ENCODE measurements around the gene ZBTB8A. TPM values are rescaled to one million over a fixed set of nuclear protein-coding genes. Genes with fewer than 3 reads are reported as not detected.

Gene ZBTB8A
- total and polyA plus RNA-seq, 2 of the 8 experiments (the other 6 are each of a cell fraction or from before 2014, with no cell fraction given), result 2.9 to 10.4 TPM

GRCh38 chr1:32533792-32534327 lies 5.4 kb upstream of the ZBTB8A start:
- no peak overlapping the region for H2BK20ac ChIP-seq (ENCODE audit: low read length)
- no peaks in the 10 kb centered on the region for H3K36me3 ChIP-seq (ENCODE audit: control insufficient read depth in 2 of 4, insufficient read depth in 4 of 4, low read length in 3 of 4)
- no peak overlapping the region for H3K27ac ChIP-seq (ENCODE audit: low read depth, low read length)
- DNase-seq (ENCODE audit: low read depth in 1 of 2, low spot score in 2 of 2), result no peak
- no peak overlapping the region for H2BK12ac ChIP-seq (ENCODE audit: low read depth, low read length)
- H3K9ac ChIP-seq (replicated peaks in 1 of 4; ENCODE audit: extremely low read depth in 1 of 4, low read depth in 3 of 4, low read length in 3 of 4), result no peak overlapping the region
- no peak overlapping the region for H3K23ac ChIP-seq (ENCODE audit: insufficient read length)
- H3K4me3 ChIP-seq (ENCODE audit: extremely low read depth in 1 of 4, insufficient read depth in 2 of 4, low read depth in 3 of 4, low read length in 4 of 4), result no peak overlapping the region
- H3K4me2 ChIP-seq (ENCODE audit: insufficient read depth in 1 of 2, low read depth in 2 of 2, low read length in 2 of 2), result no peak overlapping the region
- no peaks in the 10 kb centered on the region for H3K27me3 ChIP-seq (replicated peaks in 1 of 4; ENCODE audit: control insufficient read depth in 3 of 4, extremely low read depth in 1 of 4, insufficient read depth in 3 of 4, low read length in 3 of 4)
- H3K79me1 ChIP-seq (ENCODE audit: low read depth, low read length), result no peaks in the 10 kb centered on the region
- H2AFZ ChIP-seq (ENCODE audit: low read length), result no peak overlapping the region
- no peaks in the 10 kb centered on the region for H4K20me1 ChIP-seq (replicated peaks in 1 of 2; ENCODE audit: control insufficient read depth in 1 of 2, insufficient read depth in 2 of 2, low read length in 2 of 2)
- H3K4me1 ChIP-seq (replicated peaks in 1 of 4; ENCODE audit: control insufficient read depth in 3 of 4, insufficient read depth in 4 of 4, low read length in 3 of 4), result peaks cover 0 to 2% (median 0%) of the 10 kb centered on the region in 4 experiments; a peak in 1 of 7 replicates
- no peak overlapping the region for H4K5ac ChIP-seq (ENCODE audit: insufficient read length, low read depth, low read length)
- no peak overlapping the region for H3K4ac ChIP-seq (replicated peaks; ENCODE audit: insufficient read length, low read depth, low read length)
- CTCF ChIA-PET (ENCODE audit: partially characterized antibody), result interaction anchor here (0.5 to 3.0 kb wide), 5 partner anchors 9 to 256 kb away, joined by 3 to 15 read pairs (median 4); no protein-coding TSS in a partner anchor
- H2AK5ac ChIP-seq (ENCODE audit: low read depth, low read length), result no peak overlapping the region
- no peak overlapping the region for H3K14ac ChIP-seq (ENCODE audit: insufficient read length)
- no peaks in the 10 kb centered on the region for H3K23me2 ChIP-seq (ENCODE audit: low read depth, low read length)
- POLR2A ChIA-PET (ENCODE audit: partially characterized antibody), result no interaction called here
- no peak for FAIRE-seq
- no peak overlapping the region for H2BK120ac ChIP-seq (replicated peaks; ENCODE audit: low read depth, low read length)
- H4K8ac ChIP-seq (ENCODE audit: extremely low read depth, insufficient read depth, low read length), result no peak overlapping the region
- no peak overlapping the region for H2BK5ac ChIP-seq (ENCODE audit: low read depth, low read length)
- H3K56ac ChIP-seq (replicated peaks; ENCODE audit: insufficient read length, low read depth, low read length), result no peak overlapping the region
- H3K9me3 ChIP-seq (ENCODE audit: insufficient read depth in 2 of 2, low read depth in 1 of 2, low read length in 1 of 2), result no peaks in the 10 kb centered on the region
- H4K91ac ChIP-seq (replicated peaks; ENCODE audit: insufficient read length, low read length), result no peak overlapping the region
- 92% methylated on average over 4 of the region's 4 CpGs; no CpG with 5 or more reads in 1 of the 2 experiments for WGBS, 2 experiments (ENCODE audit: extremely low coverage in 1 of 2, insufficient coverage in 1 of 2, insufficient read length in 1 of 2, insufficient replicate concordance in 2 of 2, low coverage in 1 of 2, low lambda C conversion rate in 2 of 2, missing lambda C conversion rate in 1 of 2)
- no peaks in the 10 kb centered on the region for H3K79me2 ChIP-seq (ENCODE audit: control insufficient read depth in 1 of 2, insufficient read depth in 2 of 2, low read length in 2 of 2)
- no peak overlapping the region for H3K18ac ChIP-seq (ENCODE audit: extremely low read depth, low read length)
- H2BK15ac ChIP-seq (ENCODE audit: low read length), result no peak overlapping the region
- TF ChIP-seq ATF2 (IDR thresholded peaks at IDR 0.05; ENCODE audit: low read length) (no peak), MAX (IDR thresholded peaks at IDR 0.05) (no peak), KDM5A (IDR thresholded peaks at IDR 0.05; ENCODE audit: low read length) (no peak), SIN3A (conservative IDR thresholded peaks at IDR 0.05 in 1 of 2, IDR thresholded peaks at IDR 0.05 in 1 of 2; ENCODE audit: low read depth in 1 of 2, low read length in 2 of 2) (no peak), JUN (IDR thresholded peaks at IDR 0.05; ENCODE audit: low read depth, low read length) (no peak), BACH1 (IDR thresholded peaks at IDR 0.05; ENCODE audit: low read length) (no peak), POLR2AphosphoS5 (IDR thresholded peaks at IDR 0.05; ENCODE audit: low read depth, low read length) (no peak), GTF2F1 (IDR thresholded peaks at IDR 0.05; ENCODE audit: borderline replicate concordance, low read depth, low read length) (no peak), HDAC2 (IDR thresholded peaks at IDR 0.05; ENCODE audit: borderline replicate concordance in 1 of 2, low read depth in 2 of 2, low read length in 2 of 2) (no peak), SAP30 (IDR thresholded peaks at IDR 0.05; ENCODE audit: insufficient read depth, insufficient replicate concordance, low read length) (no peak), POLR2A (IDR thresholded peaks at IDR 0.05; ENCODE audit: control extremely low read depth in 1 of 2, low read depth in 2 of 2, low read length in 2 of 2) (no peak), ZNF274 (IDR thresholded peaks at IDR 0.05; ENCODE audit: borderline replicate concordance, extremely low read depth, low read length) (no peak)
